ENCODE results near the gene IL32.

IL32 gene

DNA sequence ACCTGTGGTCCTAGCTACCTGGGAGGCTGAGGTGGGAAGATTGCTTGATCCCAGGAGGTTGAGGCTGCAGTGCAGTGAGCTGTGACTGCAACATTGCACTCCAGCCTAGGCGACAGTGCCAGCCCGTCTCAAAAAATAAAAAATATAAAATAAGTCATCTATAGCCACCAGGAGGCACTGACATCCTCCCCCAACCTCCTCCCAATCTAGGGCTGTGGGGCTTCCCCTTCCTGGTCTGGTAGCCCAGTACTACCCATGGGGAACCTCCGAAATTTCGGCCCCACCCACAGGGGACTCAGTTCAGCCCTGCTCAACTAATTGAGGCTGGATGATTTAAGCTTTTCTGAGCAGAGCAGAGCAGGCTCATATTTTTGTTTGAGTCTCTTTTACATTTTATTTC lies 30.4 kb downstream of the IL32 start:
- no peaks in the 10 kb centered on the region for H3K36me3 ChIP-seq (ENCODE audit: insufficient read depth, low read length)
- DNase-seq (peak; percentile 35), ATAC-seq (ENCODE audit: insufficient read depth, low read depth) (peak; percentile 70)
- TF ChIP-seq EZH2 (IDR thresholded peaks at IDR 0.05; ENCODE audit: borderline replicate concordance, low read depth, low read length, severe bottlenecking): no peak
- TF ChIP-seq, protein P1, sequence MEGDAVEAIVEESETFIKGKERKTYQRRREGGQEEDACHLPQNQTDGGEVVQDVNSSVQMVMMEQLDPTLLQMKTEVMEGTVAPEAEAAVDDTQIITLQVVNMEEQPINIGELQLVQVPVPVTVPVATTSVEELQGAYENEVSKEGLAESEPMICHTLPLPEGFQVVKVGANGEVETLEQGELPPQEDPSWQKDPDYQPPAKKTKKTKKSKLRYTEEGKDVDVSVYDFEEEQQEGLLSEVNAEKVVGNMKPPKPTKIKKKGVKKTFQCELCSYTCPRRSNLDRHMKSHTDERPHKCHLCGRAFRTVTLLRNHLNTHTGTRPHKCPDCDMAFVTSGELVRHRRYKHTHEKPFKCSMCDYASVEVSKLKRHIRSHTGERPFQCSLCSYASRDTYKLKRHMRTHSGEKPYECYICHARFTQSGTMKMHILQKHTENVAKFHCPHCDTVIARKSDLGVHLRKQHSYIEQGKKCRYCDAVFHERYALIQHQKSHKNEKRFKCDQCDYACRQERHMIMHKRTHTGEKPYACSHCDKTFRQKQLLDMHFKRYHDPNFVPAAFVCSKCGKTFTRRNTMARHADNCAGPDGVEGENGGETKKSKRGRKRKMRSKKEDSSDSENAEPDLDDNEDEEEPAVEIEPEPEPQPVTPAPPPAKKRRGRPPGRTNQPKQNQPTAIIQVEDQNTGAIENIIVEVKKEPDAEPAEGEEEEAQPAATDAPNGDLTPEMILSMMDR (IDR thresholded peaks at IDR 0.05; ENCODE audit: borderline replicate concordance, extremely low read depth, low read length, poor library complexity, severe bottlenecking): peak; percentile 33
- H3K4me2 ChIP-seq (ENCODE audit: insufficient read depth, low read length): no peak overlapping the region
- no peak overlapping the region for H3K4me3 ChIP-seq (ENCODE audit: low read depth in 1 of 2, low read length in 2 of 2)
- no peaks in the 10 kb centered on the region for H3K9me3 ChIP-seq (ENCODE audit: insufficient read depth, low read length, severe bottlenecking)
- no peaks in the 10 kb centered on the region for H3K79me2 ChIP-seq (ENCODE audit: insufficient read depth, low read length)
- H4K20me1 ChIP-seq (ENCODE audit: insufficient read depth, low read length): no peaks in the 10 kb centered on the region
- no peaks in the 10 kb centered on the region for H3K4me1 ChIP-seq (ENCODE audit: insufficient read depth, low read length)
- no peak overlapping the region for H2AFZ ChIP-seq (ENCODE audit: low read depth, low read length)
- no peak overlapping the region for H3K9ac ChIP-seq (ENCODE audit: low read depth, low read length)
- no peak overlapping the region for H3K27ac ChIP-seq (ENCODE audit: low read length)
- H3K27me3 ChIP-seq (ENCODE audit: insufficient read depth, low read length, poor library complexity): no peaks in the 10 kb centered on the region

DNA sequence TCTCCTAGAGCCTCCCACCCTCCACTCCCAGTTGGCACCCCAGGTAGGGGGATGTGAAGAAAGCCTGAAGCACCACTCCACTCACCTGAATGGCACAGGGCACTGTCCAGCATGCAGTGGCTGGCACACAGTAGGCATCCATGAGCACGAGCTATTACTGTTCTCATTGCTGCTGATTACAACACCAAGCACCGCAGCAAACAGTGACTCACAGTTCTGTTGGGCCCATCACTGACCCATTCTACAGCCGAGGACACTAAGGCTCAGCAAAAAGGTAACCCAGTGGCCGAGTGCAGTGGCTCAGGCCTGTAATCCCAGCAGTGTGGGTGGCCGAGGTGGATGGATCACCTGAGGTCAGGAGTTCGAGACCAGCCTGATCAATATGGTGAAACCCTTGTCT lies 30.9 kb downstream of the IL32 start:
- ATAC-seq (ENCODE audit: insufficient read depth, low read depth) (no peak), DNase-seq (no peak)
- no peak overlapping the region for H3K27ac ChIP-seq (ENCODE audit: low read length)
- no peak for TF ChIP-seq EZH2 (IDR thresholded peaks at IDR 0.05; ENCODE audit: borderline replicate concordance, low read depth, low read length, severe bottlenecking)
- TF ChIP-seq, protein P1 (IDR thresholded peaks at IDR 0.05; ENCODE audit: borderline replicate concordance, extremely low read depth, low read length, poor library complexity, severe bottlenecking): no peak
- H3K79me2 ChIP-seq (ENCODE audit: insufficient read depth, low read length): no peaks in the 10 kb centered on the region
- H3K27me3 ChIP-seq (ENCODE audit: insufficient read depth, low read length, poor library complexity): no peaks in the 10 kb centered on the region
- no peak overlapping the region for H3K4me3 ChIP-seq (ENCODE audit: low read depth in 1 of 2, low read length in 2 of 2)
- no peaks in the 10 kb centered on the region for H4K20me1 ChIP-seq (ENCODE audit: insufficient read depth, low read length)
- no peak overlapping the region for H3K9ac ChIP-seq (ENCODE audit: low read depth, low read length)
- no peaks in the 10 kb centered on the region for H3K4me1 ChIP-seq (ENCODE audit: insufficient read depth, low read length)
- no peaks in the 10 kb centered on the region for H3K9me3 ChIP-seq (ENCODE audit: insufficient read depth, low read length, severe bottlenecking)
- H3K36me3 ChIP-seq (ENCODE audit: insufficient read depth, low read length): no peaks in the 10 kb centered on the region
- no peak overlapping the region for H3K4me2 ChIP-seq (ENCODE audit: insufficient read depth, low read length)
- no peak overlapping the region for H2AFZ ChIP-seq (ENCODE audit: low read depth, low read length)

DNA sequence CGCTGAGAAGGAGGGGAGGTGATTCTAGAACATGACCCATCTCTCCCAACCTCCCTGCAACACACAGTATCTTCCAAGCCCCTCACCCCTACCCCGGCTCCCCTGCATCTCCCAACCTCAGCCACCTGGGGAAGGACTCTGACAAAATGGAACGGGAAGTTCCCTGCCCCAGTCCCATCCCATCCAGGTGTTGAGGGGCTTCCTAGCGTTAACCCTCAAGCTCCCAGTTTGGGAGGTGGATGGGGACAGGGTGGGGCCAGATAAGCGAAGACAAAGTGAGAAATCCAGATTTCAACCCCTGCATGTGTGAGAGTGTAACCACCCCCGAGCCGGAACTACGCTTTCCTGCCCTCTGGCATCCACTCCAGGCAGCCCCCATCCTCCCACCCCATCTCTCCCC lies 31.8 kb downstream of the IL32 start:
- no peak overlapping the region for H3K4me3 ChIP-seq (ENCODE audit: low read depth in 1 of 2, low read length in 2 of 2)
- H3K36me3 ChIP-seq (ENCODE audit: insufficient read depth, low read length): no peaks in the 10 kb centered on the region
- ATAC-seq (ENCODE audit: insufficient read depth, low read depth) (no peak), DNase-seq (no peak)
- no peaks in the 10 kb centered on the region for H3K9me3 ChIP-seq (ENCODE audit: insufficient read depth, low read length, severe bottlenecking)
- H3K27ac ChIP-seq (ENCODE audit: low read length): no peak overlapping the region
- H2AFZ ChIP-seq (ENCODE audit: low read depth, low read length): no peak overlapping the region
- no peak overlapping the region for H3K9ac ChIP-seq (ENCODE audit: low read depth, low read length)
- H3K27me3 ChIP-seq (ENCODE audit: insufficient read depth, low read length, poor library complexity): no peaks in the 10 kb centered on the region
- H3K4me2 ChIP-seq (ENCODE audit: insufficient read depth, low read length): no peak overlapping the region
- no peak for TF ChIP-seq EZH2 (IDR thresholded peaks at IDR 0.05; ENCODE audit: borderline replicate concordance, low read depth, low read length, severe bottlenecking)
- TF ChIP-seq, protein P1 (IDR thresholded peaks at IDR 0.05; ENCODE audit: borderline replicate concordance, extremely low read depth, low read length, poor library complexity, severe bottlenecking): no peak
- no peaks in the 10 kb centered on the region for H4K20me1 ChIP-seq (ENCODE audit: insufficient read depth, low read length)
- no peaks in the 10 kb centered on the region for H3K79me2 ChIP-seq (ENCODE audit: insufficient read depth, low read length)
- H3K4me1 ChIP-seq (ENCODE audit: insufficient read depth, low read length): peaks cover 6% of the 10 kb centered on the region
